Thymus (tissue), 11 donors: ENCODE measurements around the gene SPATA16. TPM values are rescaled to one million over a fixed set of nuclear protein-coding genes. Genes with fewer than 3 reads are reported as not detected.

Source experiments
- DNase-seq, 9 donors: peaks; one replicate each; pipeline ENCODE4 v3.0.0-alpha.2; 2013; ENCODE audit warnings: low spot score in 9 of 9, low read depth in 6 of 9, missing footprints in 1 of 9
- H3K27ac ChIP-seq, 2 donors: one replicate each; pipeline ENCODE4 v1.5.1; 2013; ENCODE audit warnings: control low read depth in 1 of 2, low read depth in 1 of 2, low read length in 1 of 2, mild to moderate bottlenecking in 1 of 2, moderate library complexity in 1 of 2
- H3K27me3 ChIP-seq, 2 donors: one replicate each; pipeline ENCODE4 v1.5.1; 2013; ENCODE audit warnings: low read length in 1 of 2; ENCODE audit not compliant: control insufficient read depth in 2 of 2, insufficient read depth in 1 of 2
- H3K36me3 ChIP-seq, 2 donors: one replicate each; pipeline ENCODE4 v1.5.1; 2013; ENCODE audit warnings: low read length in 1 of 2, mild to moderate bottlenecking in 1 of 2, moderate library complexity in 1 of 2; ENCODE audit not compliant: control insufficient read depth in 2 of 2, insufficient read depth in 2 of 2
- H3K4me1 ChIP-seq, 2 donors: one replicate each; pipeline ENCODE4 v1.5.1; 2013; ENCODE audit warnings: low read length in 2 of 2; ENCODE audit not compliant: control insufficient read depth in 2 of 2, insufficient read depth in 2 of 2
- H3K4me3 ChIP-seq, 2 donors: one replicate each; pipeline ENCODE4 v1.5.1; 2013; ENCODE audit warnings: low read length in 2 of 2, control low read depth in 1 of 2, mild to moderate bottlenecking in 1 of 2
- H3K9me3 ChIP-seq, 2 donors: one replicate each; pipeline ENCODE4 v1.5.1; 2013; ENCODE audit warnings: low read length in 1 of 2, mild to moderate bottlenecking in 1 of 2; ENCODE audit not compliant: control insufficient read depth in 2 of 2, insufficient read depth in 1 of 2
- WGBS: extraction: QIAGEN DNeasy Blood & Tissue Kit; methylation state at CpG from one replicate; pipeline ENCODE4 v1.1.7; 2013; 5-methylcytosine and 5-hydroxymethylcytosine counted together
- polyA plus RNA-seq: library from polyadenylated mRNA; stranded (reverse); fragments of 200-250 nt; gene quantifications from one replicate; pipeline ENCODE4 v1.2.3, GENCODE V29; 2013
- total RNA-seq: library from RNA; stranded (reverse); fragments of 120-200 nt; gene quantifications from one replicate; pipeline ENCODE4 v1.2.4, GENCODE V29; 2013
- donor health status: healthy.

Gene SPATA16
- total and polyA plus RNA-seq, 2 donors: 0.02 TPM; not detected in 1

GRCh38 chr3:173044998-173045397 is 96.0 kb downstream of the SPATA16 start:
- H3K27me3 ChIP-seq: no peaks in the 10 kb centered on the region
- 93% methylated on average over 2 of the region's 2 CpGs for WGBS
- DNase-seq: no peak

DNA sequence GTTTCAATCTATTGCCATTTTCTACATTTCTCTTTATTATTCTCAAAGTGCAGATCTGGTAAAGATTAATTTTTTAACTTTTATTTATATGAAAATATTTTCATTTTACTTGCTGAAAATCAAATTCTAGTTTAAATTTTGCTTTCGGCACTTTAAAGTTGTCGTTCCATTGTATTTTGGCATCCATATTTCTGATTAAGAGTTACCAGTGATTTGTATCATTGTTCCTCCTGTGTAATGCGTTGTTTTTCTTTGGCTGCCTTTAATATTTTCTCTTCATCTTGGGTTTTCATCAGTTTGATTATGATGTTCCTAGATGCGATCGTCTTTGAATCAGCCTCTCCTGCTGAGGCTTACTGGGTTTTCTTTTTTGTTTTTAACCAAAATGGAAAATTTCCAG is 97.3 kb downstream of the SPATA16 start:
- no peak overlapping the region for H3K4me3 ChIP-seq
- WGBS: 98% methylated on average over 5 of the region's 5 CpGs

More at GRCh38 chr3:173044998-173045397, 96.0 kb downstream of the SPATA16 start:
- Histone ChIP-seq H3K27ac (no peak overlapping the region), H3K4me1 (no peaks in the 10 kb centered on the region), H3K9me3 (no peaks in the 10 kb centered on the region), H3K36me3 (no peaks in the 10 kb centered on the region), H3K4me3 (no peak overlapping the region)

GRCh38 chr3:173038484-173038871 is 102.6 kb downstream of the SPATA16 start:
- H3K27ac ChIP-seq: no peak overlapping the region
- H3K27me3 ChIP-seq: no peaks in the 10 kb centered on the region
- DNase-seq: no peak
- no peaks in the 10 kb centered on the region for H3K36me3 ChIP-seq
- no peaks in the 10 kb centered on the region for H3K9me3 ChIP-seq
- 89% methylated on average over 3 of the region's 3 CpGs for WGBS
- H3K4me1 ChIP-seq: no peaks in the 10 kb centered on the region
- H3K4me3 ChIP-seq: no peak overlapping the region

More for the DNA sequence above, 97.3 kb downstream of the SPATA16 start:
- no peaks in the 10 kb centered on the region for H3K27me3 ChIP-seq
- no peaks in the 10 kb centered on the region for H3K9me3 ChIP-seq
- no peaks in the 10 kb centered on the region for H3K36me3 ChIP-seq
- H3K4me1 ChIP-seq: no peaks in the 10 kb centered on the region
- DNase-seq: no peak
- H3K27ac ChIP-seq: no peak overlapping the region

DNA sequence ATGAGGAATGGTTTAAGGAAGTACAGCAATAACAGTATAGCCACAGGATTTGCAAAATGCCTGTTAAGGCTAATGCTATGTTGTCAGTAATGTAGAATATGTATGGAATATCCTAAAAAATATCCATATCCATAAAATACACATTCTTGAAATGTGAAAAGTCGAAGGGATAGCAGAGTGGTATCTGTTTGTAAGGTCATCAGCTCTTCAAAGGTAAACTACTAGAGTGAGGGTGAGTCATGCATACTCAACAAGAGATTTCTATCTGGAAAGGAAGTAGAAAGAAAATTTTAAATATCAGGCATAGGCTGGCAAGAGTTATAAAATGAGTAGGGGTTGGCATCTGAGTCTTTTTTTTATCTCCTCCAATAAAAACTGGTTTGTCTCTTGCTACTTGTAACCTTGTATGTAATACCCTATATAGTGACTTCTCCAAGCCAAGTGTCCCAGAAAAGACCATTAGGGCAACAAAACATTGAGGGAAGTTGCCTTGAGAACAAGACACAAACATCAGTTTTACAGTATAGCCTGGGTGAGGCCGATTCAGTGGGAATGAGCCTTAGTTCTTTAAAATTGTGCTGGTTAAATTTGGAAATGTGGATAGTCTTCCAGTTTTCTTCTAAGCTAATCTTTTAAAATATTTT is 103.1 kb downstream of the SPATA16 start:
- H3K4me1 ChIP-seq: no peaks in the 10 kb centered on the region
- no peaks in the 10 kb centered on the region for H3K27me3 ChIP-seq
- H3K4me3 ChIP-seq: no peak overlapping the region
- no peak overlapping the region for H3K27ac ChIP-seq
- H3K9me3 ChIP-seq: no peaks in the 10 kb centered on the region
- 84% methylated on average over 2 of the region's 2 CpGs for WGBS
- H3K36me3 ChIP-seq: no peaks in the 10 kb centered on the region
- no peak for DNase-seq

- Histone ChIP-seq H3K4me1 (no peaks in the 10 kb centered on the region), H3K27me3 (no peaks in the 10 kb centered on the region), H3K9me3 (no peaks in the 10 kb centered on the region), H3K4me3 (no peak overlapping the region), H3K27ac (no peak overlapping the region), H3K36me3 (no peaks in the 10 kb centered on the region)
- no peak for DNase-seq
Measured at GRCh38 chr3:173030273-173030672, 110.8 kb downstream of the SPATA16 start.

GRCh38 chr3:173028351-173028750 is 112.7 kb downstream of the SPATA16 start:
- 96% methylated on average over 3 of the region's 3 CpGs for WGBS
- Histone ChIP-seq H3K9me3 (no peaks in the 10 kb centered on the region), H3K36me3 (no peaks in the 10 kb centered on the region)

GRCh38 chr3:173027429-173027828 is 113.6 kb downstream of the SPATA16 start:
- Histone ChIP-seq H3K9me3 (no peaks in the 10 kb centered on the region), H3K36me3 (no peaks in the 10 kb centered on the region), H3K4me3 (no peak overlapping the region), H3K27me3 (no peaks in the 10 kb centered on the region), H3K27ac (no peak overlapping the region), H3K4me1 (no peaks in the 10 kb centered on the region)
- 92% methylated on average over 1 of the region's 1 CpG for WGBS
- DNase-seq: no peak

More at GRCh38 chr3:173028351-173028750, 112.7 kb downstream of the SPATA16 start:
- H3K4me3 ChIP-seq: no peak overlapping the region
- no peak for DNase-seq
- no peaks in the 10 kb centered on the region for H3K4me1 ChIP-seq
- no peak overlapping the region for H3K27ac ChIP-seq
- no peaks in the 10 kb centered on the region for H3K27me3 ChIP-seq

- H3K4me3 ChIP-seq: no peak overlapping the region
- H3K36me3 ChIP-seq: no peaks in the 10 kb centered on the region
- H3K9me3 ChIP-seq: no peaks in the 10 kb centered on the region
- H3K4me1 ChIP-seq: no peaks in the 10 kb centered on the region
- no peaks in the 10 kb centered on the region for H3K27me3 ChIP-seq
- no peak for DNase-seq
- no peak overlapping the region for H3K27ac ChIP-seq
- 89% methylated on average over 5 of the region's 5 CpGs for WGBS
Measured at GRCh38 chr3:173025941-173026340, 115.1 kb downstream of the SPATA16 start.

DNA sequence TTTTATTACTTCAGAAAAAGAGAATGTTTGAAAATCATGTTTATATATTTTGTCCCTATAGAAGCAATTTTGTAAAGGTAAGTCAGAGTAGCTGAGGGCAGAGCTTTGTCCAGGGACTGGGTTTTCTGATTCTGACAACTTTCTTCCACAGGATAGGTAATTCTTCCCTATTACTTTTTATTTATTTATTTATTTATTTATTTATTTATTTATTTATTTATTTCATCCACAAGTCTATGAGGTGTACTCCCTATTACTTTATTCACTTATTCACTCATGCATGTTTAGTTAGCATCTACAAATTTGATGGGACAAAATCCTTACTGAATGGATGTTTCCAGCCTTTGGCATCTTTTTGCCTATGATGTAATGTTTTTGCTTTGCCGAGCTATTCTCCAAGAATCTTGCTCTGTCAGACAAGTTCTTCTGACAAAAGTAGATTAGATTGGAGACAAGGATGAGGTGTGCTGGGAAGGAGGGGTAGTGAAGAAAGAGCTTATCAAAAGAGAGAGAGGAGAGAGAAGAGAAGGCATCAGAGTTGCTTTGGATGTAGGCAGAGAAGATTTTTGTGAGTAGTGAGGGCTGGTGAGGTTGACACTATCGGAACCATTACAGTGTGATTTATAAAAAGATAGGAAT is 119.4 kb downstream of the SPATA16 start:
- Histone ChIP-seq H3K27me3 (no peaks in the 10 kb centered on the region), H3K4me3 (no peak overlapping the region), H3K36me3 (no peaks in the 10 kb centered on the region), H3K4me1 (no peaks in the 10 kb centered on the region), H3K27ac (no peak overlapping the region), H3K9me3 (no peaks in the 10 kb centered on the region)
- DNase-seq: no peak
- 96% methylated on average over 2 of the region's 2 CpGs for WGBS
